Measurements from ENCODE around the gene PLEK2. TPM values are rescaled to one million over a fixed set of nuclear protein-coding genes. Genes with fewer than 3 reads are reported as not detected.

PLEK2 gene
- total RNA-seq, 4 donors from 2014 or later: 18.1 to 39.7 (median 24.7) TPM

- Histone ChIP-seq H3K27me3 (no peaks in the 10 kb centered on the region), H3K27ac (peak overlapping the region; percentile 94), H3K4me1 (peaks cover 67% of the 10 kb centered on the region), H3K36me3 (peaks cover 13% of the 10 kb centered on the region), H3K4me3 (peak overlapping the region; percentile 91), H3K9me3 (no peaks in the 10 kb centered on the region)
- TF ChIP-seq POLR2A (IDR thresholded peaks at IDR 0.05): no peak
- no peak for TF ChIP-seq CTCF (IDR thresholded peaks at IDR 0.05)
- no peak for TF ChIP-seq POLR2AphosphoS5 (IDR thresholded peaks at IDR 0.05)
- TF ChIP-seq EP300 (IDR thresholded peaks at IDR 0.05): no peak
- WGBS: 2% methylated on average over 33 of the region's 34 CpGs
- no peak for DNase-seq (ENCODE audit: low spot score in 2 of 2)
These were observed 51.3 kb downstream of the PLEK2 start for GRCh38 chr14:67360470-67361206.

- H3K36me3 ChIP-seq: peaks cover 6% of the 10 kb centered on the region
- H3K4me3 ChIP-seq: peak within 1 kb of the TSS; percentile 91
- H3K9me3 ChIP-seq: no peaks in the 10 kb centered on the region
- H3K27me3 ChIP-seq: no peaks in the 10 kb centered on the region
- under 1% methylated on average over 40 of the region's 47 CpGs for WGBS
- peak within 1 kb of the TSS; percentile 94 for H3K27ac ChIP-seq
- TF ChIP-seq CTCF (IDR thresholded peaks at IDR 0.05) (peak; percentile 86 to 97), POLR2A (IDR thresholded peaks at IDR 0.05) (peak; percentile 56 to 74), POLR2AphosphoS5 (IDR thresholded peaks at IDR 0.05) (peak; percentile 6 to 71 (median 50)), EP300 (IDR thresholded peaks at IDR 0.05) (no peak)
- H3K4me1 ChIP-seq: peaks cover 67% of the 10 kb centered on the region
- peak; percentile 99 for DNase-seq (ENCODE audit: low spot score in 2 of 2)
These were observed 52.0 kb downstream of the PLEK2 start, which contains the start of the genes ATP6V1D and EIF2S1 for GRCh38 chr14:67359775-67360469. Gene ATP6V1D, minus strand, starts transcription at chr14:67359804. Its CDS starts 106 bp downstream, at chr14:67359698. Gene EIF2S1, plus strand, starts transcription at chr14:67360328. Its CDS starts 4,440 bp downstream, at chr14:67364768.

- Histone ChIP-seq H3K9me3 (no peaks in the 10 kb centered on the region), H3K4me1 (peaks cover 63% of the 10 kb centered on the region), H3K27me3 (no peaks in the 10 kb centered on the region), H3K36me3 (peaks cover 3% of the 10 kb centered on the region), H3K27ac (peak overlapping the region; percentile 94), H3K4me3 (peak overlapping the region; percentile 91)
- DNase-seq (ENCODE audit: low spot score in 2 of 2): peak in 1 of 2 donors; percentile 69
- 1% methylated on average over 38 of the region's 38 CpGs for WGBS
- TF ChIP-seq POLR2A (IDR thresholded peaks at IDR 0.05) (peak in 1 of 2 donors; percentile 48), POLR2AphosphoS5 (IDR thresholded peaks at IDR 0.05) (no peak)
These were observed 52.8 kb downstream of the PLEK2 start for GRCh38 chr14:67358924-67359774.

- TF ChIP-seq CTCF (IDR thresholded peaks at IDR 0.05): no peak
- TF ChIP-seq POLR2AphosphoS5 (IDR thresholded peaks at IDR 0.05): no peak
- TF ChIP-seq EP300 (IDR thresholded peaks at IDR 0.05): no peak
- TF ChIP-seq POLR2A (IDR thresholded peaks at IDR 0.05): no peak
- H3K27me3 ChIP-seq: no peaks in the 10 kb centered on the region
- peaks cover 3% of the 10 kb centered on the region for H3K36me3 ChIP-seq
- peak overlapping the region; percentile 91 for H3K4me3 ChIP-seq
- WGBS: 62% methylated on average over 9 of the region's 9 CpGs
- H3K9me3 ChIP-seq: no peaks in the 10 kb centered on the region
- H3K4me1 ChIP-seq: peaks cover 53% of the 10 kb centered on the region
- no peak for DNase-seq (ENCODE audit: low spot score in 2 of 2)
- no peak overlapping the region for H3K27ac ChIP-seq
These were observed 54.0 kb downstream of the PLEK2 start for GRCh38 chr14:67357969-67358354.

GRCh38 chr14:67357186-67357968 lies 54.6 kb downstream of the PLEK2 start:
- H3K27me3 ChIP-seq: no peaks in the 10 kb centered on the region
- WGBS: 50% methylated on average over 4 of the region's 4 CpGs
- H3K27ac ChIP-seq: no peak overlapping the region
- H3K36me3 ChIP-seq: peaks cover 4% of the 10 kb centered on the region
- H3K4me3 ChIP-seq: peak overlapping the region; percentile 91
- no peaks in the 10 kb centered on the region for H3K9me3 ChIP-seq
- H3K4me1 ChIP-seq: peaks cover 47% of the 10 kb centered on the region
- TF ChIP-seq EP300 (IDR thresholded peaks at IDR 0.05) (no peak), CTCF (IDR thresholded peaks at IDR 0.05) (no peak), POLR2AphosphoS5 (IDR thresholded peaks at IDR 0.05) (no peak), POLR2A (IDR thresholded peaks at IDR 0.05) (no peak)
- no peak for DNase-seq (ENCODE audit: low spot score in 2 of 2)

All from suprapubic skin (tissue), 4 donors.